Endothelial cell of umbilical vein (primary cell): ENCODE results near the gene ADCY5. TPM values are rescaled to one million over a fixed set of nuclear protein-coding genes. Genes with fewer than 3 reads are reported as not detected.

Source experiments
- BruUV-seq: library from RNA; stranded (reverse); fragments of 400-500 nt; replicated peaks from 2 replicates; lab custom pipeline; 2021; lab: Mats Ljungman, UMichigan
- CTCF ChIA-PET: fragments of 300-600, 350-600 bp; sonication (Branson Sonifier 250); formaldehyde crosslinking; loops from one replicate; lab custom pipeline; 2021; ENCODE audit warnings: antibody characterized with exemption, inconsistent platforms; lab: Charles Lee
- POLR2A ChIA-PET: fragments of 300-600, 350-600 bp; sonication (Branson Sonifier 250); formaldehyde crosslinking; loops from one replicate; lab custom pipeline; 2021; ENCODE audit warnings: antibody characterized with exemption, inconsistent platforms; lab: Charles Lee
- DNase-seq: peaks from one replicate; pipeline ENCODE4 v3.0.0-alpha.2; 2011; ENCODE audit warnings: low read depth, low spot score
- FAIRE-seq: peaks from 2 replicates; lab custom pipeline; 2011; peaks lifted over from hg19 to GRCh38; lab: Jason Lieb, UNC
- H2AFZ ChIP-seq: 2 replicates; pipeline ENCODE4 v1.6.0; 2012; ENCODE audit warnings: low read depth, low read length, control low read depth, inconsistent platforms
- H3K27ac ChIP-seq: 2 replicates; pipeline ENCODE4 v1.5.1; 2011; ENCODE audit warnings: low read depth, mild to moderate bottlenecking, control low read depth, low read length, moderate library complexity; ENCODE audit not compliant: insufficient read depth
- H3K27me3 ChIP-seq, 2 experiments: 2 replicates each; pipeline versions ENCODE4 v1.6.0 to v1.6.1; 2011; ENCODE audit warnings: low read length in 2 of 2, mixed read lengths in 1 of 2; ENCODE audit not compliant: control insufficient read depth in 2 of 2, insufficient read depth in 2 of 2
- H3K36me3 ChIP-seq, 2 experiments: 2 replicates in 1 of 2; 3 replicates in 1 of 2; pipeline ENCODE4 v1.5.1; 2011; ENCODE audit warnings: low read length in 2 of 2, mild to moderate bottlenecking in 1 of 2, moderate library complexity in 1 of 2; ENCODE audit not compliant: control insufficient read depth in 2 of 2, insufficient read depth in 2 of 2; ENCODE audit errors: extremely low read depth in 1 of 2
- H3K4me1 ChIP-seq: 3 replicates; pipeline ENCODE4 v1.5.1; 2011; ENCODE audit warnings: mild to moderate bottlenecking, low read length; ENCODE audit not compliant: control insufficient read depth, insufficient read depth; ENCODE audit errors: extremely low read depth
- H3K4me2 ChIP-seq: 2 replicates; pipeline ENCODE4 v1.6.1; 2011; ENCODE audit warnings: low read length, control low read depth, mixed read lengths; ENCODE audit not compliant: insufficient read depth
- H3K4me3 ChIP-seq, 3 experiments: fragments of 200-600 bp in 1 of 3; sonication (generic), shearing (Covaris generic) in 1 of 3; replicated peaks in 1 of 3; 2 replicates each; pipeline ENCODE4 v1.5.1; 2011 to 2016; ENCODE audit warnings: control low read depth in 3 of 3, low read length in 3 of 3, mild to moderate bottlenecking in 2 of 3, inconsistent platforms in 1 of 3, low read depth in 1 of 3, moderate library complexity in 1 of 3; ENCODE audit not compliant: insufficient read depth in 1 of 3
- H3K79me2 ChIP-seq: 2 replicates; pipeline ENCODE4 v1.6.0; 2012; ENCODE audit warnings: low read length, inconsistent platforms; ENCODE audit not compliant: control insufficient read depth, insufficient read depth
- H3K9ac ChIP-seq: replicated peaks from 2 replicates; pipeline ENCODE3; 2011; ENCODE audit warnings: low read length, control low read depth; ENCODE audit not compliant: insufficient read depth; ENCODE audit errors: extremely low read depth
- H3K9me1 ChIP-seq: replicated peaks from 3 replicates; pipeline ENCODE4 v1.6.0; 2011; ENCODE audit warnings: mild to moderate bottlenecking, low read length; ENCODE audit not compliant: control insufficient read depth, insufficient read depth; ENCODE audit errors: extremely low read depth
- H3K9me3 ChIP-seq: replicated peaks from 2 replicates; pipeline ENCODE4 v1.5.1; 2012; ENCODE audit warnings: low read length, inconsistent platforms; ENCODE audit not compliant: control insufficient read depth, insufficient read depth
- H4K20me1 ChIP-seq: replicated peaks from 2 replicates; pipeline ENCODE3; 2011; ENCODE audit warnings: mild to moderate bottlenecking, low read length; ENCODE audit not compliant: control insufficient read depth, insufficient read depth; ENCODE audit errors: extremely low read depth
- CTCF ChIP-seq, 2 donors: IDR thresholded peaks; 1 replicate in 1 of 2; 2 replicates in 1 of 2; pipeline ENCODE4 v1.5.1; 2011; ENCODE audit warnings: low read length in 2 of 2, mild to moderate bottlenecking in 2 of 2, moderate library complexity in 2 of 2, control low read depth in 1 of 2, inconsistent platforms in 1 of 2, low read depth in 1 of 2; ENCODE audit not compliant: insufficient read depth in 1 of 2; ENCODE audit errors: extremely low read depth in 1 of 2
- EZH2 ChIP-seq: IDR thresholded peaks from 2 replicates; pipeline ENCODE4 v1.6.1; 2012; ENCODE audit warnings: borderline replicate concordance, low read depth, mild to moderate bottlenecking, moderate library complexity, low read length, inconsistent platforms; ENCODE audit not compliant: severe bottlenecking
- FOS ChIP-seq: IDR thresholded peaks from 2 replicates; pipeline ENCODE4 v1.6.1; 2011; ENCODE audit warnings: mild to moderate bottlenecking, low read length, moderate library complexity, borderline replicate concordance; ENCODE audit not compliant: insufficient read depth
- GATA2 ChIP-seq: IDR thresholded peaks from 2 replicates; pipeline ENCODE4 v1.7.0; 2011; ENCODE audit warnings: low read depth, mild to moderate bottlenecking, moderate library complexity, mixed read lengths, low read length; ENCODE audit not compliant: insufficient read length, insufficient read depth
- JUN ChIP-seq: IDR thresholded peaks from 2 replicates; pipeline ENCODE4 v1.6.1; 2011; ENCODE audit warnings: borderline replicate concordance, low read depth; ENCODE audit not compliant: insufficient read length, insufficient read depth
- MYC ChIP-seq: IDR thresholded peaks from one replicate; pipeline ENCODE4 v1.6.1; 2011; ENCODE audit warnings: mild to moderate bottlenecking, low read depth, low read length
- POLR2A ChIP-seq: IDR thresholded peaks from 2 replicates; pipeline ENCODE4 v1.6.1; 2012; ENCODE audit warnings: low read depth, mild to moderate bottlenecking, control low read depth, low read length
- POLR2AphosphoS5 ChIP-seq: IDR thresholded peaks from 2 replicates; pipeline ENCODE4 v1.6.1; 2012; ENCODE audit warnings: low read depth, mild to moderate bottlenecking, control low read depth, low read length, moderate library complexity; ENCODE audit not compliant: insufficient read depth
- dilution Hi-C: fragments of 300-500 bp; cut with MboI; formaldehyde crosslinking; loops from one replicate; pipeline ENCODE4 v1.15.0; 2019; ENCODE audit warnings: low sequenced_read_pairs; ENCODE audit not compliant: extremely low pct_ligation_motif_present
- intact Hi-C: fragments of 100-400 bp; cut with micrococcal nuclease; formaldehyde crosslinking; loops from one replicate; pipeline ENCODE4 v1.10.0; 2022
- polyA plus RNA-seq, 4 experiments: library from polyadenylated mRNA; depleted of rRNA in 3 of 4; stranded (reverse) in 3 of 4; unstranded in 1 of 4; fragments of >200 nt; gene quantifications; 2 replicates each; pipeline versions ENCODE4 v1.2.1 to v1.2.3, GENCODE V29; 2011 to 2012; ENCODE audit warnings: missing spikeins in 1 of 4
- total RNA-seq: library from RNA; stranded (reverse); gene quantifications from 2 replicates; pipeline ENCODE4 v1.2.3, GENCODE V29; 2021
- TF ChIP-seq, protein P1 (sequence below): IDR thresholded peaks from 2 replicates; pipeline ENCODE4 v1.6.1; 2011; ENCODE audit not compliant: insufficient read depth, insufficient read length

Gene ADCY5
- total and polyA plus RNA-seq, 2 donors (not counting 3 experiments of a cell fraction or from before 2014, with no cell fraction given) = 0.01 TPM; not detected in 1

GRCh38 chr3:123444023-123444422, 4.9 kb downstream of the ADCY5 start:
- DNase-seq = no peak
- Histone ChIP-seq H3K4me3 (no peak overlapping the region), H3K27me3 (peaks cover 29 to 49% of the 10 kb centered on the region in 2 experiments), H3K27ac (no peak overlapping the region), H3K9me1 (no peaks in the 10 kb centered on the region), H3K4me2 (no peak overlapping the region), H3K36me3 (no peaks in the 10 kb centered on the region), H3K9me3 (no peaks in the 10 kb centered on the region), H3K79me2 (no peaks in the 10 kb centered on the region), H2AFZ (no peak overlapping the region), H4K20me1 (no peaks in the 10 kb centered on the region), H3K4me1 (no peaks in the 10 kb centered on the region), H3K9ac (no peak overlapping the region)
- ChIA-PET CTCF (interaction anchor here (1.2 kb wide), 1 partner anchor 45 kb away, joined by 3 read pairs; no protein-coding TSS in a partner anchor), POLR2A (no interaction called here)
- TF ChIP-seq POLR2A (no peak), POLR2AphosphoS5 (no peak), EZH2 (no peak), GATA2 (no peak), CTCF (IDR thresholded peaks at IDR 0.05; ENCODE audit: extremely low read depth in 1 of 2, insufficient read depth in 1 of 2, low read depth in 1 of 2, low read length in 2 of 2) (no peak), FOS (no peak), JUN (no peak), MYC (no peak)
- TF ChIP-seq, protein P1, sequence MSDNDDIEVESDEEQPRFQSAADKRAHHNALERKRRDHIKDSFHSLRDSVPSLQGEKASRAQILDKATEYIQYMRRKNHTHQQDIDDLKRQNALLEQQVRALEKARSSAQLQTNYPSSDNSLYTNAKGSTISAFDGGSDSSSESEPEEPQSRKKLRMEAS = no peak
- FAIRE-seq = no peak
- intact Hi-C loops (no loop called here), dilution Hi-C loops (no loop called here)
- no TSS peak for BruUV-seq
